Islet of Langerhans (tissue), 1 donor: Measurements from ENCODE around the gene HVCN1.
A peak's percentile ranks its signal among the peaks of the same experiment; 100 is the strongest.

Source experiments
- FAIRE-seq: peaks from one replicate; lab custom pipeline; 2011; peaks lifted over from hg19 to GRCh38; lab: Jason Lieb, UNC

HVCN1 gene

DNA sequence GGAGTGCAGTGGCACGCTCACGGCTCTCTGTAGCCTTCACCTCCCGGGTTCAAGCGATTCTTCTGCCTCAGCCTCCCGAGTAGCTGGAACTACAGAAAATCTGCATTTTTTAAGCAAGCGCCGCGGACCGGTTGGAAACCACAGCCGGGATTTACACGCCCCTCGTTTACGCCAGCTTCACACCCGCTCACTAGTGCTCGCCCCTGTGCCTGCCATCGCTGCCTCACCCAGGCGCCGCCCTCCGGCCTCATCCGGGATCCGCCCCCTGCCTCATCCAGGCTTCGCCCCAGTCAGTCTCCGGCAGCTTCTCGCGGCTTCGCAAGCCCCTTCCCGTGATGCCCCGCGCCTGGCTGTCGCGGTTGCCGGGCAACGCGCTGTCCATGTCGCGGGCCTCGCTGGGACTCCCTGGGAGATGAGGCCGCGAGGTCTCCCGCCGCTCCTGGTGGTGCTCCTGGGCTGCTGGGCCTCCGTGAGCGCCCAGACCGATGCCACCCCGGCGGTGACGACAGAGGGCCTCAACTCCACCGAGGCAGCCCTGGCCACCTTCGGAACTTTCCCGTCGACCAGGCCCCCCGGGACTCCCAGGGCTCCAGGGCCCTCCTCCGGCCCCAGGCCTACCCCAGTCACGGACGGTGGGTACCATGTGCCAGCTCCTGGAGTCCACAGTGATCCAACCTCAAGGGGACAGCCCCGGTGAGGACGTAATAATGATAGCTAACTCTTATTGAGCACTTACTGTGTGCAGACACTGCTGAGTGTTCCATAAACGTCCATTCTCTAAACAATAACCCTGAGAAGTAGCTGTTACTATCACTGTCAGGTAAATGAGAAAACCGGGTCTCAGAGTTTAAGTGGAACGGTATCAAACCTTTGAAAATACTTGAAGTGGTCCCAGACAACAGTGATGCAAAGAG lies 74.9 kb downstream of the HVCN1 start, which contains the start of gene TCTN1:
Gene TCTN1, plus strand, starts transcription at position 359 of the 914 bp plus-strand sequence. Its CDS starts 54 bp downstream, at position 413.
- FAIRE-seq: no peak

DNA sequence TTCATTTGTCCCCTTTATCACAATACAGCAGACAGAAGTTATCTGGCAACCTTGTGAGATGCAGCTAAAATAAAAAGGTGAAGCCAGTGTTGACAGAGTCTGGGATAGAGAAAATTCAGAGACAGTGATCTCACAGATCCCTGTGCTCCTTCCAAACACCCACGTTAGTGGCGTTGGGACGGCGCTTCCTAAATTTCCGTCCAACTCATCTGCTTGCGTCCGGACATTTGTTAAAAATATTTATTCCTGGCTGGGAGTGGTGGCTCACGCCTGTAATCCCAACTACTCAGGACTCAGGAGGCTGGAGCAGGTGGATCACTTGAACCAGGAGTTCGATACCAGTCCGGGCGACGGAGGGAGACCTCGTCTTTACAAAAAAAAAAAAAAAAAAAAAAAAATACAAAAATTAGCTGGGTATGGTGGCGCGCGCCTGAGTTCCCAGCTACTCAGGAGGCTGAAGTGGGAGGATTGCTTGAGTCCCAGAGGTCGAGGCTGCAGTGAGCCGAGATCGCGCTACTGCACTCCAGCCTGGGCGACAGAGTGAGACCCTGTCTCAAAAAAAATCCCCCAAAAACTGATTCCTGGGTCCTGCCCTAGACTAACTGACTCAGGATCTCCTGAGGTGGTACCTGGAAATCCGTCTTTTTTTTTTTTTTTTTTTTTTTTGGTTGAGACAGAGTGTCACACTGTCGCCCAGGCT lies 75.7 kb downstream of the HVCN1 start:
- FAIRE-seq: no peak

DNA sequence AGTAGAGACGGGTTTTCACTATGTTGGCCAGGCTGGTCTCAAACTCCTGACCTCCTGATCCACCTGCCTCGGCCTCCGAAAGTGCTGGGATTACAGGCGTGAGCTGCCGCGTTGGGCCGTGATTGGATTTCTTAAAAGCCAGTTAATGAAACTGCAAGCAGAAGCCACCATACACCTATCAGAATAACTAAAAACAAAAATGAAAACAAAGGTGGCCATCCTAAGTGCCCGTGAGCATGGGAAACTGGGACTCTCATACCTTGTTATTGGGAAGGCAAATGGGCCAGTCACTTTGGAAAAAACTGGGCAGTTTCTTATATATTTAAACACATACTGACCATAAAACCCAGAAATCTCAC lies 82.7 kb downstream of the HVCN1 start:
- FAIRE-seq: no peak

DNA sequence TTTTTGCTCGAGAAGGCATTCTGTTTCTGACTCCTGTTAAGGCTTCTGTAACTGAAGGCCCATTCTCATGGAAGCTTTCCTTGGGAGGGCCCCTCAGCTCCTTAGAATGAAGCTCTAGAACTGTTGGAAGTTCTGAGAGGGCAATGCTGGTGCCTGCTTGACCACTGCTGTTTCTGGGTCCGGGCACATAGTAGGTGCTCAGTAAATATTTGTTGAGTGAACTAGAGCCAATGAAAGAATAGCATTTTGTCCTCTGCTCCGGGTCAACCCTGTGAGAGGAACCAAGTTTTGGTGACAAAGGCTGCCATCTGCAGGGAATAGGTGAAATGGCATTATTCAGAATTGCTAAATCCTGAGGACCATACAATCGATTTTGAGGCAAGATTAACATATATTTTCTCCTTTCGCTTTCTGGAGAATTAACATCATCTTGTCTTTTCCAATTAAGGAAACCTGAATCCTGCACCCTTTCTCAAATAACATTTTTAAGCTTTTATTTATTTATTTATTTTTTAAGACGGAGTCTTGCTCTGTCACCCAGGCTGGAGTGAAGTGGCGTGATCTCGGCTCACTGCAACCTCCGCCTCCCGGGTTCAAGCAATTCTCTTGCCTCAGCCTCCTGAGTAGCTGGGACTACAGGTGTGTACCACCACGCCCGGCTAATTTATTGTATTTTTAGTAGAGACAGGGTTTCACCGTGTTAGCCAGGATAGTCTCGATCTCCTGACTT lies 86.7 kb downstream of the HVCN1 start:
- peak; percentile 81 for FAIRE-seq

DNA sequence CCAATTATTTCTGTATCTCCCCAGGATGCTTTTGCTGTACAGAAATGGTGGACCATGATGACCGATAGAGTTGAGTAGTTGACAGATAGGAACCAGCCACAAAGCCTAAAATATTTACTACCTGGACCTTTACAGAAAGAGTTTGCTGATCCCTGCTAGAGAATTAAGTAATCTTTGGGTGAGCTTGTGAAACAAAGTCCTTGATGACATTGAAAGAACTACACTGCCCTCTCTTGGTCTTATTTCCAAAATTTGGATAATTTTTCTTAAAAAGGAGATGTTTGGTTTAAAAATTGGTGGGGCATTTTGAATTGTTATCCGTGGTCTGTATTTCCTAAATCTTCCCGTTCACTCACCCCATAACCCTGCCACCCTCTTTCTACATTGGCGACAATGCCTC lies 88.7 kb downstream of the HVCN1 start:
- FAIRE-seq: no peak

DNA sequence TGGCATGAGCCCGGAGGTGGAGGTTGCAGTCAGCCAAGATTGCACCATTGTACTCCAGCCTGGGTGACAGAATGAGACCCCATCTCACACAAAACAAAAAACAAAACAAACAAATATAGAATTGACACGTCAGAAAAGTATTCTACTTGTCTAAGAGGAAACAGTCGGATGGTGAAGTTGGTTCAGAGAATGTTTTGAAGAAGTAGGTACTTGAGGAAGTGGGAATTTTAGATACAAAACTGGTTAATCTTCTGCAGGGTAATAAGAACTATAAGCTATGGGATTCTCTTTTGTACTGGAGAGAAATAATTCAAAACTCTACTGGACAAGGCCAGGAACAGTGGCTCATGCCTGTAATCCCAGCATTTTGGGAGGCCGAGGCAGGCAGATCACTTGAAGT lies 89.6 kb downstream of the HVCN1 start:
- no peak for FAIRE-seq
